ENCODE measurements around the gene COQ2. TPM values are rescaled to one million over a fixed set of nuclear protein-coding genes. Genes with fewer than 3 reads are reported as not detected.

COQ2 gene
- total RNA-seq, 4 donors from 2014 or later: 5.0 to 8.9 (median 5.5) TPM

DNA sequence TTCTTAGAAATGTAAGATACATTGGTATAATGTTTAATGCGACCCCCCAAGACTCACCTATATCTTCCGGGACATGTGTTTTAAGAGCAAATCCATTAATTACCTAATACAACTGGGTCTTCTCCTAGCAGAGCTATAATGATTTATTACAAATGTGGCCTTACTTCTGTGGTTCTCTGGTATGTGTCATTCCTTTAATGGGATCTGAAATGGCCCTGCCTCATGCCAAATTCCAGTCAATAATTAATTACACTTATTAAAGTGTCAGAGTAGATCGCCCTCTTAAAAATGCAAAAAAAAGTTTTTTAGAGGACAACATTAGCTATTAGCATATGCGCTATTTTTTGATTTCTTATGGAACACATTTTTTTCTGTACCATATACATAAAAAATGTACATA lies 33.1 kb upstream of the COQ2 start:
- no peak overlapping the region for H3K27ac ChIP-seq
- no peaks in the 10 kb centered on the region for H3K27me3 ChIP-seq
- TF ChIP-seq POLR2A (IDR thresholded peaks at IDR 0.05): no peak
- TF ChIP-seq EP300 (IDR thresholded peaks at IDR 0.05): no peak
- TF ChIP-seq, protein P1, sequence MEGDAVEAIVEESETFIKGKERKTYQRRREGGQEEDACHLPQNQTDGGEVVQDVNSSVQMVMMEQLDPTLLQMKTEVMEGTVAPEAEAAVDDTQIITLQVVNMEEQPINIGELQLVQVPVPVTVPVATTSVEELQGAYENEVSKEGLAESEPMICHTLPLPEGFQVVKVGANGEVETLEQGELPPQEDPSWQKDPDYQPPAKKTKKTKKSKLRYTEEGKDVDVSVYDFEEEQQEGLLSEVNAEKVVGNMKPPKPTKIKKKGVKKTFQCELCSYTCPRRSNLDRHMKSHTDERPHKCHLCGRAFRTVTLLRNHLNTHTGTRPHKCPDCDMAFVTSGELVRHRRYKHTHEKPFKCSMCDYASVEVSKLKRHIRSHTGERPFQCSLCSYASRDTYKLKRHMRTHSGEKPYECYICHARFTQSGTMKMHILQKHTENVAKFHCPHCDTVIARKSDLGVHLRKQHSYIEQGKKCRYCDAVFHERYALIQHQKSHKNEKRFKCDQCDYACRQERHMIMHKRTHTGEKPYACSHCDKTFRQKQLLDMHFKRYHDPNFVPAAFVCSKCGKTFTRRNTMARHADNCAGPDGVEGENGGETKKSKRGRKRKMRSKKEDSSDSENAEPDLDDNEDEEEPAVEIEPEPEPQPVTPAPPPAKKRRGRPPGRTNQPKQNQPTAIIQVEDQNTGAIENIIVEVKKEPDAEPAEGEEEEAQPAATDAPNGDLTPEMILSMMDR (IDR thresholded peaks at IDR 0.05): no peak
- TF ChIP-seq POLR2AphosphoS5 (IDR thresholded peaks at IDR 0.05): no peak
- no peaks in the 10 kb centered on the region for H3K36me3 ChIP-seq
- no peaks in the 10 kb centered on the region for H3K9me3 ChIP-seq
- no peaks in the 10 kb centered on the region for H3K4me1 ChIP-seq
- H3K4me3 ChIP-seq: no peak overlapping the region
- no peak for ATAC-seq
- 75 to 96% methylated on average over 3 to 4 of the region's 4 CpGs for WGBS, 2 donors (ENCODE audit: low coverage in 1 of 2)

GRCh38 chr4:83316459-83317165 lies 32.0 kb upstream of the COQ2 start:
- Histone ChIP-seq H3K36me3 (no peaks in the 10 kb centered on the region), H3K27me3 (no peaks in the 10 kb centered on the region), H3K9me3 (no peaks in the 10 kb centered on the region), H3K4me1 (no peaks in the 10 kb centered on the region), H3K4me3 (no peak overlapping the region), H3K27ac (no peak overlapping the region)
- WGBS, 2 donors (ENCODE audit: low coverage in 1 of 2): 57 to 77% methylated on average over 3 to 8 of the region's 13 CpGs
- ATAC-seq: no peak
- TF ChIP-seq POLR2A (IDR thresholded peaks at IDR 0.05): no peak
- TF ChIP-seq POLR2AphosphoS5 (IDR thresholded peaks at IDR 0.05): no peak
- TF ChIP-seq EP300 (IDR thresholded peaks at IDR 0.05): no peak
- TF ChIP-seq, protein P1 (IDR thresholded peaks at IDR 0.05): no peak

GRCh38 chr4:83315341-83315870 lies 30.8 kb upstream of the COQ2 start:
- TF ChIP-seq, protein P1 (IDR thresholded peaks at IDR 0.05): no peak
- no peak for TF ChIP-seq POLR2AphosphoS5 (IDR thresholded peaks at IDR 0.05)
- TF ChIP-seq POLR2A (IDR thresholded peaks at IDR 0.05): no peak
- TF ChIP-seq EP300 (IDR thresholded peaks at IDR 0.05): no peak
- Histone ChIP-seq H3K4me1 (no peaks in the 10 kb centered on the region), H3K36me3 (no peaks in the 10 kb centered on the region), H3K27me3 (no peaks in the 10 kb centered on the region), H3K27ac (no peak overlapping the region), H3K4me3 (no peak overlapping the region), H3K9me3 (no peaks in the 10 kb centered on the region)
- ATAC-seq: no peak
- 86 to 95% methylated on average over 3 to 4 of the region's 4 CpGs for WGBS, 2 donors (ENCODE audit: low coverage in 1 of 2)

DNA sequence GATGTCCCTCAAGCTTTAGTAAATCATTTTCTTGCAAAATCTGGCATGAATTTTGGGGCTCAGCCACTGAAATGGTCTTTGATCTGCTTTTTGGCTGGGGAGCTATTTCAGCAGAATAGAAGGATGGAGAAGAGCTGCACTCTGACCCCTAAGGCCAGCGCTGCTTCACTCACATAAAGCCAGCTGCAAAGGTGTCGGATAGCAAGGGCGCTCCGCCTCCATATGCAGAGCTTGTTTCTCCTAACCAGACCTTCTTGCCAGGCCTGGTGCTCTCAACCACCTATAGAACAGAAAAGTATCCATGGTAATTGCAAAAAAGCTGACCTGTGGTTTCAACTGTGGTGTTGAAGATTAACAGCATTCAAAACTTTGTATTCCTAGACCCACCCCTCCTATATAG lies 24.1 kb upstream of the COQ2 start:
- H3K36me3 ChIP-seq: no peaks in the 10 kb centered on the region
- no peaks in the 10 kb centered on the region for H3K4me1 ChIP-seq
- TF ChIP-seq POLR2A (IDR thresholded peaks at IDR 0.05) (no peak), POLR2AphosphoS5 (IDR thresholded peaks at IDR 0.05) (no peak), EP300 (IDR thresholded peaks at IDR 0.05) (no peak)
- TF ChIP-seq, protein P1 (IDR thresholded peaks at IDR 0.05): no peak
- H3K27ac ChIP-seq: no peak overlapping the region
- no peaks in the 10 kb centered on the region for H3K9me3 ChIP-seq
- no peaks in the 10 kb centered on the region for H3K27me3 ChIP-seq
- no peak for ATAC-seq
- H3K4me3 ChIP-seq: no peak overlapping the region
- WGBS, 2 donors (ENCODE audit: low coverage in 1 of 2): 69% methylated on average over 4 of the region's 4 CpGs; no CpG with 5 or more reads in 1 of the 2 donors

GRCh38 chr4:83307920-83308319 lies 23.3 kb upstream of the COQ2 start:
- H3K36me3 ChIP-seq: no peaks in the 10 kb centered on the region
- TF ChIP-seq EP300 (IDR thresholded peaks at IDR 0.05) (no peak), POLR2AphosphoS5 (IDR thresholded peaks at IDR 0.05) (no peak), POLR2A (IDR thresholded peaks at IDR 0.05) (no peak)
- TF ChIP-seq, protein P1 (IDR thresholded peaks at IDR 0.05): no peak
- 79% methylated on average over 4 of the region's 7 CpGs; no CpG with 5 or more reads in 1 of the 2 donors for WGBS, 2 donors (ENCODE audit: low coverage in 1 of 2)
- no peaks in the 10 kb centered on the region for H3K9me3 ChIP-seq
- H3K27me3 ChIP-seq: no peaks in the 10 kb centered on the region
- H3K4me1 ChIP-seq: no peaks in the 10 kb centered on the region
- no peak for ATAC-seq
- no peak overlapping the region for H3K4me3 ChIP-seq
- H3K27ac ChIP-seq: no peak overlapping the region

Data from gastroesophageal sphincter (tissue), 4 donors.